HEK293 (cell line): ENCODE measurements around the gene DNAH6.

Source experiments
- CTCF ChIA-PET: fragments of 350-600 bp; formaldehyde crosslinking; extraction: SDS; loops from one replicate; lab custom pipeline; 2021; ENCODE audit warnings: antibody characterized with exemption; lab: Yijun Ruan, JAX
- POLR2A ChIA-PET: fragments of 300-600 bp; formaldehyde crosslinking; extraction: SDS; loops from one replicate; lab custom pipeline; 2020; ENCODE audit warnings: antibody characterized with exemption, inconsistent platforms; lab: Yijun Ruan, JAX
- H3K27ac ChIP-seq: fragments of 200-500 bp; sonication (Bioruptor generic); 2 replicates; pipeline ENCODE4 v1.5.1; 2014; ENCODE audit warnings: low read depth, low read length, control low read depth, inconsistent platforms; ENCODE audit errors: extremely low read depth
- H3K36me3 ChIP-seq, 2 experiments: fragments of 200-500 bp in 1 of 2; sonication (Bioruptor generic) in 1 of 2; 1 replicate in 1 of 2; 2 replicates in 1 of 2; pipeline ENCODE4 v1.5.1; 2014 to 2017; ENCODE audit warnings: inconsistent platforms in 2 of 2, low read length in 2 of 2; ENCODE audit not compliant: control insufficient read depth in 2 of 2, insufficient read depth in 1 of 2
- H3K4me1 ChIP-seq: fragments of 200-500 bp; sonication (Bioruptor generic); 2 replicates; pipeline ENCODE4 v1.5.1; 2014; ENCODE audit warnings: mild to moderate bottlenecking, low read length, inconsistent platforms; ENCODE audit not compliant: control insufficient read depth, insufficient read depth
- H3K4me3 ChIP-seq: 2 replicates; pipeline ENCODE4 v1.5.1; 2011; ENCODE audit warnings: low read depth, mild to moderate bottlenecking, control low read depth, low read length, moderate library complexity
- H3K9me3 ChIP-seq: fragments of 200-500 bp; sonication (Bioruptor generic); 2 replicates; pipeline ENCODE4 v1.5.1; 2014; ENCODE audit warnings: low read depth, low read length, inconsistent platforms; ENCODE audit not compliant: control insufficient read depth, insufficient read depth
- GLI2 ChIP-seq: fragments of 450-650 bp; formaldehyde crosslinking; IDR thresholded peaks from 2 replicates; pipeline ENCODE4; 2017; ENCODE audit warnings: missing biosample characterization, missing genetic modification characterization, low read depth, borderline replicate concordance
- MEIS1 ChIP-seq: sonication (generic); formaldehyde crosslinking; IDR thresholded peaks from 2 replicates; pipeline ENCODE4 v1.8.1; 2022; ENCODE audit warnings: missing genetic modification reagents, mild to moderate bottlenecking, borderline replicate concordance
- ZBTB20 ChIP-seq: fragments of 450-650 bp; formaldehyde crosslinking; IDR thresholded peaks from 2 replicates; pipeline ENCODE4 v1.5.1; 2016; ENCODE audit warnings: missing biosample characterization, missing genetic modification characterization
- ZNF2 ChIP-seq: fragments of 450-650 bp; formaldehyde crosslinking; IDR thresholded peaks from 2 replicates; pipeline ENCODE4 v1.5.1; 2016; ENCODE audit warnings: missing biosample characterization, missing genetic modification characterization
- ZNF223 ChIP-seq: fragments of 450-650 bp; formaldehyde crosslinking; IDR thresholded peaks from 2 replicates; pipeline ENCODE4 v1.5.1; 2016; ENCODE audit warnings: missing biosample characterization, missing genetic modification characterization
- ZNF324 ChIP-seq: fragments of 450-650 bp; formaldehyde crosslinking; IDR thresholded peaks from 2 replicates; pipeline ENCODE4 v1.5.1; 2016; ENCODE audit warnings: missing biosample characterization, missing genetic modification characterization
- ZNF366 ChIP-seq: fragments of 450-650 bp; formaldehyde crosslinking; conservative IDR thresholded peaks from 2 replicates; pipeline ENCODE4 v1.5.1; 2016; ENCODE audit warnings: missing biosample characterization, missing genetic modification characterization
- ZNF416 ChIP-seq: fragments of 450-650 bp; formaldehyde crosslinking; IDR thresholded peaks from 2 replicates; pipeline ENCODE4 v1.5.1; 2016; ENCODE audit warnings: missing biosample characterization, missing genetic modification characterization
- ZNF48 ChIP-seq: fragments of 450-650 bp; formaldehyde crosslinking; IDR thresholded peaks from 2 replicates; pipeline ENCODE4 v1.5.1; 2016; ENCODE audit warnings: missing biosample characterization, missing genetic modification characterization
- ZNF521 ChIP-seq: fragments of 450-650 bp; formaldehyde crosslinking; IDR thresholded peaks from 2 replicates; pipeline ENCODE4 v1.5.1; 2017; ENCODE audit warnings: missing biosample characterization, mild to moderate bottlenecking, missing genetic modification characterization
- ZNF585B ChIP-seq: fragments of 450-650 bp; formaldehyde crosslinking; IDR thresholded peaks from 2 replicates; pipeline ENCODE4 v1.5.1; 2016; ENCODE audit warnings: missing biosample characterization, missing genetic modification characterization
- ZNF610 ChIP-seq: fragments of 450-650 bp; formaldehyde crosslinking; IDR thresholded peaks from 2 replicates; pipeline ENCODE4 v1.5.1; 2016; ENCODE audit warnings: missing biosample characterization, missing genetic modification characterization, borderline replicate concordance
- ZNF792 ChIP-seq: fragments of 450-650 bp; formaldehyde crosslinking; IDR thresholded peaks from 2 replicates; pipeline ENCODE4 v1.5.1; 2016; ENCODE audit warnings: missing biosample characterization, missing genetic modification characterization
- ZNF837 ChIP-seq: fragments of 450-650 bp; formaldehyde crosslinking; IDR thresholded peaks from 2 replicates; pipeline ENCODE4 v1.5.1; 2016; ENCODE audit warnings: missing biosample characterization, missing genetic modification characterization
- ZSCAN30 ChIP-seq: fragments of 450-650 bp; IDR thresholded peaks from 2 replicates; pipeline ENCODE4 v1.5.1; 2018; ENCODE audit warnings: missing biosample characterization, mild to moderate bottlenecking, missing genetic modification characterization, moderate library complexity
- TF ChIP-seq, protein P1 (sequence below): fragments of 450-650 bp; formaldehyde crosslinking; IDR thresholded peaks from 2 replicates; pipeline ENCODE4 v1.5.1; 2016; ENCODE audit warnings: missing biosample characterization, missing genetic modification characterization
- TF ChIP-seq, protein P2 (sequence below): fragments of 450-650 bp; formaldehyde crosslinking; IDR thresholded peaks from 2 replicates; pipeline ENCODE4; 2016; ENCODE audit warnings: missing biosample characterization, missing genetic modification characterization
- TF ChIP-seq, protein P3 (sequence below): IDR thresholded peaks from 2 replicates; pipeline ENCODE4 v1.6.1; 2011; ENCODE audit warnings: mild to moderate bottlenecking, low read depth, low read length, borderline replicate concordance
- TF ChIP-seq, protein P4 (sequence below): fragments of 450-650 bp; formaldehyde crosslinking; IDR thresholded peaks from 2 replicates; pipeline ENCODE4 v1.5.1; 2016; ENCODE audit warnings: missing biosample characterization, missing genetic modification characterization
- TF ChIP-seq, protein P5 (sequence below): fragments of 450-650 bp; formaldehyde crosslinking; IDR thresholded peaks from 2 replicates; pipeline ENCODE4 v1.5.1; 2017; ENCODE audit warnings: missing biosample characterization, missing genetic modification characterization

Gene DNAH6

DNA sequence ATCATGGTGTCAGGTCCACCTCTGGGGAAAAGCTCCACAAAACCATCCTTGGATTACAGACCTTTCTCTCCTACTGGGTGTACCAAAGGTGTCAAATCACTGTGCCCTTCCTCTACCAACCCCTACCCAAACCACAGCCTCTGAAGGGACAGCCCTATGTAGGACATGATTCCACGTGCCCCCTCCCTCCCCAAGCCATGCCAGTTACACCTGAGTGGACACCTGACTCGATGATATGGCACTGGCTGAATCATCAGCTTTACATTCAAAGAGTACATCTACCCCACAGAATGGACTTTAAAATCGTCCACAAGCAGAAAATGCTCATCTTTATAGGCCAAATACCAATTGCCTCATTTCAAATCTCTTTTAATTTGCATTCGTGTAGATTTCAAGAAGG, 338.6 kb downstream of the DNAH6 start:
- ChIA-PET CTCF (interaction anchor here (0.7 kb wide), 1 partner anchor 51 kb away, joined by 3 read pairs; no protein-coding TSS in a partner anchor), POLR2A (no interaction called here)
- no peaks in the 10 kb centered on the region for H3K9me3 ChIP-seq
- no peaks in the 10 kb centered on the region for H3K4me1 ChIP-seq
- H3K36me3 ChIP-seq: no peaks in the 10 kb centered on the region
- TF ChIP-seq, protein P1, sequence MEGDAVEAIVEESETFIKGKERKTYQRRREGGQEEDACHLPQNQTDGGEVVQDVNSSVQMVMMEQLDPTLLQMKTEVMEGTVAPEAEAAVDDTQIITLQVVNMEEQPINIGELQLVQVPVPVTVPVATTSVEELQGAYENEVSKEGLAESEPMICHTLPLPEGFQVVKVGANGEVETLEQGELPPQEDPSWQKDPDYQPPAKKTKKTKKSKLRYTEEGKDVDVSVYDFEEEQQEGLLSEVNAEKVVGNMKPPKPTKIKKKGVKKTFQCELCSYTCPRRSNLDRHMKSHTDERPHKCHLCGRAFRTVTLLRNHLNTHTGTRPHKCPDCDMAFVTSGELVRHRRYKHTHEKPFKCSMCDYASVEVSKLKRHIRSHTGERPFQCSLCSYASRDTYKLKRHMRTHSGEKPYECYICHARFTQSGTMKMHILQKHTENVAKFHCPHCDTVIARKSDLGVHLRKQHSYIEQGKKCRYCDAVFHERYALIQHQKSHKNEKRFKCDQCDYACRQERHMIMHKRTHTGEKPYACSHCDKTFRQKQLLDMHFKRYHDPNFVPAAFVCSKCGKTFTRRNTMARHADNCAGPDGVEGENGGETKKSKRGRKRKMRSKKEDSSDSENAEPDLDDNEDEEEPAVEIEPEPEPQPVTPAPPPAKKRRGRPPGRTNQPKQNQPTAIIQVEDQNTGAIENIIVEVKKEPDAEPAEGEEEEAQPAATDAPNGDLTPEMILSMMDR (tag by site-specific recombination): no peak
- no peak for TF ChIP-seq ZNF610 (tag by site-specific recombination)
- no peak for TF ChIP-seq ZNF792 (tag by site-specific recombination)
- TF ChIP-seq ZSCAN30: no peak
- TF ChIP-seq, protein P2, sequence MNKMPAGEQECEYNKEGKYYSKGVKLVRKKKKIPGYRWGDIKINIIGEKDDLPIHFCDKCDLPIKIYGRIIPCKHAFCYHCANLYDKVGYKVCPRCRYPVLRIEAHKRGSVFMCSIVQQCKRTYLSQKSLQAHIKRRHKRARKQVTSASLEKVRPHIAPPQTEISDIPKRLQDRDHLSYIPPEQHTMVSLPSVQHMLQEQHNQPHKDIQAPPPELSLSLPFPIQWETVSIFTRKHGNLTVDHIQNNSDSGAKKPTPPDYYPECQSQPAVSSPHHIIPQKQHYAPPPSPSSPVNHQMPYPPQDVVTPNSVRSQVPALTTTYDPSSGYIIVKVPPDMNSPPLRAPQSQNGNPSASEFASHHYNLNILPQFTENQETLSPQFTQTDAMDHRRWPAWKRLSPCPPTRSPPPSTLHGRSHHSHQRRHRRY: no peak
- TF ChIP-seq, protein P3, sequence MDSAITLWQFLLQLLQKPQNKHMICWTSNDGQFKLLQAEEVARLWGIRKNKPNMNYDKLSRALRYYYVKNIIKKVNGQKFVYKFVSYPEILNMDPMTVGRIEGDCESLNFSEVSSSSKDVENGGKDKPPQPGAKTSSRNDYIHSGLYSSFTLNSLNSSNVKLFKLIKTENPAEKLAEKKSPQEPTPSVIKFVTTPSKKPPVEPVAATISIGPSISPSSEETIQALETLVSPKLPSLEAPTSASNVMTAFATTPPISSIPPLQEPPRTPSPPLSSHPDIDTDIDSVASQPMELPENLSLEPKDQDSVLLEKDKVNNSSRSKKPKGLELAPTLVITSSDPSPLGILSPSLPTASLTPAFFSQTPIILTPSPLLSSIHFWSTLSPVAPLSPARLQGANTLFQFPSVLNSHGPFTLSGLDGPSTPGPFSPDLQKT: no peak
- no peak for TF ChIP-seq ZNF2 (tag by site-specific recombination)
- no peak for TF ChIP-seq MEIS1 (CRISPR knock-in tag)
- TF ChIP-seq, protein P4, sequence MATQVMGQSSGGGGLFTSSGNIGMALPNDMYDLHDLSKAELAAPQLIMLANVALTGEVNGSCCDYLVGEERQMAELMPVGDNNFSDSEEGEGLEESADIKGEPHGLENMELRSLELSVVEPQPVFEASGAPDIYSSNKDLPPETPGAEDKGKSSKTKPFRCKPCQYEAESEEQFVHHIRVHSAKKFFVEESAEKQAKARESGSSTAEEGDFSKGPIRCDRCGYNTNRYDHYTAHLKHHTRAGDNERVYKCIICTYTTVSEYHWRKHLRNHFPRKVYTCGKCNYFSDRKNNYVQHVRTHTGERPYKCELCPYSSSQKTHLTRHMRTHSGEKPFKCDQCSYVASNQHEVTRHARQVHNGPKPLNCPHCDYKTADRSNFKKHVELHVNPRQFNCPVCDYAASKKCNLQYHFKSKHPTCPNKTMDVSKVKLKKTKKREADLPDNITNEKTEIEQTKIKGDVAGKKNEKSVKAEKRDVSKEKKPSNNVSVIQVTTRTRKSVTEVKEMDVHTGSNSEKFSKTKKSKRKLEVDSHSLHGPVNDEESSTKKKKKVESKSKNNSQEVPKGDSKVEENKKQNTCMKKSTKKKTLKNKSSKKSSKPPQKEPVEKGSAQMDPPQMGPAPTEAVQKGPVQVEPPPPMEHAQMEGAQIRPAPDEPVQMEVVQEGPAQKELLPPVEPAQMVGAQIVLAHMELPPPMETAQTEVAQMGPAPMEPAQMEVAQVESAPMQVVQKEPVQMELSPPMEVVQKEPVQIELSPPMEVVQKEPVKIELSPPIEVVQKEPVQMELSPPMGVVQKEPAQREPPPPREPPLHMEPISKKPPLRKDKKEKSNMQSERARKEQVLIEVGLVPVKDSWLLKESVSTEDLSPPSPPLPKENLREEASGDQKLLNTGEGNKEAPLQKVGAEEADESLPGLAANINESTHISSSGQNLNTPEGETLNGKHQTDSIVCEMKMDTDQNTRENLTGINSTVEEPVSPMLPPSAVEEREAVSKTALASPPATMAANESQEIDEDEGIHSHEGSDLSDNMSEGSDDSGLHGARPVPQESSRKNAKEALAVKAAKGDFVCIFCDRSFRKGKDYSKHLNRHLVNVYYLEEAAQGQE (tag by site-specific recombination): no peak
- TF ChIP-seq ZNF585B (tag by site-specific recombination): no peak
- no peak for TF ChIP-seq ZNF416 (tag by site-specific recombination)
- TF ChIP-seq ZNF324 (tag by site-specific recombination): no peak
- TF ChIP-seq GLI2 (tag by site-specific recombination): no peak
- TF ChIP-seq ZNF366 (tag by site-specific recombination): no peak
- TF ChIP-seq, protein P5, sequence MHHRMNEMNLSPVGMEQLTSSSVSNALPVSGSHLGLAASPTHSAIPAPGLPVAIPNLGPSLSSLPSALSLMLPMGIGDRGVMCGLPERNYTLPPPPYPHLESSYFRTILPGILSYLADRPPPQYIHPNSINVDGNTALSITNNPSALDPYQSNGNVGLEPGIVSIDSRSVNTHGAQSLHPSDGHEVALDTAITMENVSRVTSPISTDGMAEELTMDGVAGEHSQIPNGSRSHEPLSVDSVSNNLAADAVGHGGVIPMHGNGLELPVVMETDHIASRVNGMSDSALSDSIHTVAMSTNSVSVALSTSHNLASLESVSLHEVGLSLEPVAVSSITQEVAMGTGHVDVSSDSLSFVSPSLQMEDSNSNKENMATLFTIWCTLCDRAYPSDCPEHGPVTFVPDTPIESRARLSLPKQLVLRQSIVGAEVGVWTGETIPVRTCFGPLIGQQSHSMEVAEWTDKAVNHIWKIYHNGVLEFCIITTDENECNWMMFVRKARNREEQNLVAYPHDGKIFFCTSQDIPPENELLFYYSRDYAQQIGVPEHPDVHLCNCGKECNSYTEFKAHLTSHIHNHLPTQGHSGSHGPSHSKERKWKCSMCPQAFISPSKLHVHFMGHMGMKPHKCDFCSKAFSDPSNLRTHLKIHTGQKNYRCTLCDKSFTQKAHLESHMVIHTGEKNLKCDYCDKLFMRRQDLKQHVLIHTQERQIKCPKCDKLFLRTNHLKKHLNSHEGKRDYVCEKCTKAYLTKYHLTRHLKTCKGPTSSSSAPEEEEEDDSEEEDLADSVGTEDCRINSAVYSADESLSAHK (tag by site-specific recombination): no peak
- TF ChIP-seq ZNF223: no peak
- TF ChIP-seq ZNF48 (tag by site-specific recombination): no peak
- no peak for TF ChIP-seq ZNF521 (tag by site-specific recombination)
- no peak for TF ChIP-seq ZNF837 (tag by site-specific recombination)
- TF ChIP-seq ZBTB20: no peak
- H3K27ac ChIP-seq: no peak overlapping the region
- no peak overlapping the region for H3K4me3 ChIP-seq
